Spleen (tissue), 11 donors: ENCODE results near the gene KLHL42. TPM values are rescaled to one million over a fixed set of nuclear protein-coding genes. Genes with fewer than 3 reads are reported as not detected.

Experiments used
- DNase-seq: peaks from one replicate; pipeline ENCODE4 v3.0.0-alpha.2; 2020
- H3K27ac ChIP-seq, 8 donors: fragments of 200-600 bp; sonication (generic) in 7 of 8; 1 replicate in 4 of 8; 2 replicates in 4 of 8; pipeline versions ENCODE4 v1.5.0 to v1.8.0; 2016 to 2021; ENCODE audit warnings: inconsistent platforms in 4 of 8, mild to moderate bottlenecking in 4 of 8, moderate library complexity in 1 of 8
- H3K27me3 ChIP-seq, 7 donors: fragments of 200-600 bp; sonication (generic) in 6 of 7; replicated peaks in 1 of 7; 1 replicate in 4 of 7; 2 replicates in 3 of 7; pipeline versions ENCODE4 v1.5.0 to v1.8.0; 2016 to 2021; ENCODE audit warnings: inconsistent platforms in 3 of 7, mild to moderate bottlenecking in 1 of 7
- H3K36me3 ChIP-seq, 6 donors: fragments of 200-600 bp; sonication (generic) in 5 of 6; 1 replicate in 4 of 6; 2 replicates in 2 of 6; pipeline versions ENCODE4 v1.5.0 to v1.8.0; 2016 to 2021; ENCODE audit warnings: inconsistent platforms in 2 of 6
- H3K4me1 ChIP-seq, 6 donors: fragments of 200-600 bp; sonication (generic) in 5 of 6; 1 replicate in 3 of 6; 2 replicates in 3 of 6; pipeline versions ENCODE4 v1.5.0 to v1.8.0; 2016 to 2021; ENCODE audit warnings: inconsistent platforms in 3 of 6
- H3K4me3 ChIP-seq, 8 donors: fragments of 200-600 bp; sonication (generic) in 7 of 8; 1 replicate in 4 of 8; 2 replicates in 4 of 8; pipeline versions ENCODE4 v1.5.0 to v1.8.0; 2016 to 2021; ENCODE audit warnings: inconsistent platforms in 4 of 8, mild to moderate bottlenecking in 4 of 8, moderate library complexity in 2 of 8
- H3K9me3 ChIP-seq, 8 donors: fragments of 200-600 bp; sonication (generic) in 7 of 8; 1 replicate in 4 of 8; 2 replicates in 4 of 8; pipeline versions ENCODE4 v1.5.0 to v1.8.0; 2016 to 2021; ENCODE audit warnings: inconsistent platforms in 4 of 8
- POLR2A ChIP-seq, 3 donors: fragments of 450-650 bp; IDR thresholded peaks; one replicate each; pipeline ENCODE4 v1.5.1; 2017; ENCODE audit warnings: antibody characterized with exemption in 3 of 3, mild to moderate bottlenecking in 1 of 3
- POLR2AphosphoS5 ChIP-seq, 3 donors: sonication (generic); formaldehyde crosslinking; IDR thresholded peaks; one replicate each; pipeline ENCODE4 v1.5.1; 2017; ENCODE audit warnings: antibody characterized with exemption in 3 of 3
- intact Hi-C: fragments of 100-400 bp; cut with DNase I; formaldehyde crosslinking; loops from one replicate; pipeline ENCODE4 v1.15.0; 2023; ENCODE audit warnings: low total_unique reads
- polyA plus RNA-seq, 3 donors: library from polyadenylated mRNA; stranded (reverse); fragments of 200-250 nt; gene quantifications; one replicate each; pipeline ENCODE4 v1.2.1, GENCODE V29; 2013
- small RNA-seq, 4 donors: library from RNA; depleted of rRNA; stranded (forward); fragments of <200 nt; gene quantifications; one replicate each; pipeline ENCODE3, GENCODE V24; 2016
- total RNA-seq, 7 donors: library from RNA; depleted of rRNA in 3 of 7; stranded (reverse); fragments of >200 nt in 3 of 7; fragmentation: NEBNext Ultra II Directional in 4 of 7; extraction: Animal tissue kit (Norgen Biotek cat#: 25700) in 4 of 7; gene quantifications; one replicate each; pipeline versions ENCODE4 v1.1.0 to v1.2.1, GENCODE V29; 2016 to 2021
- TF ChIP-seq, protein P1 (sequence below), 11 experiments: fragments of 200-600 bp in 7 of 11; fragments of 450-650 bp in 4 of 11; sonication (generic) in 4 of 11; IDR thresholded peaks in 8 of 11; conservative IDR thresholded peaks in 3 of 11; 1 replicate in 7 of 11; 2 replicates in 4 of 11; pipeline versions ENCODE4 v1.4.0 to v1.8.0; 2016 to 2021; ENCODE audit warnings: antibody characterized with exemption in 11 of 11, inconsistent platforms in 4 of 11, mild to moderate bottlenecking in 1 of 11
- donor health status: healthy with polysubstance abuse.
- donor health status: DM: no; HTN: no; CAD: no; lungs with moderate emphysema.
- donor health status: DM: no; HTN: no; CAD: no.
- donor health status: Bipolar disorder and iron deficiency.
- donor health status: healthy.
- donor health status: DM: no; HTN: no; CAD: no.
- donor health status: DM: yes; HTN: yes; CAD: no.

KLHL42 gene
- total and polyA plus RNA-seq, 10 donors, result 4.4 to 24.9 (median 16.7) TPM

DNA sequence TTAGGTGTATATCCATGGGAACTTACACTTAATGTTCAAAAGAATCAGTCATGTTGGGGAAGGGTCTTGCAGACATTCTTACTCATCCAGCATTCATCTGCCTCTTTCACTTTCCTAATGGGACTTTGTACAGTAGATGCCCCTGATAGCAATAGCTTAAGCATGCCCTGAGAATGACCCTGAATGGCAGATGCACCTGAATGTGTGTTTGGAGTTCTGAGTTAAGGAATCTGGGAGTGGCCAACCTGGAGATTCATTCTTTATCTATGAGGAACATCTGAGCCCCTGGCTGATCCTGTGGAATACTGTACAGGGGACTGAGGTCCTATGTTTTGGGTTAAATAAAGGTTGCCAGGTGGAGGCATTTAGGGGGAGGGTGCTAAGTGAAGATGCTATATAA lies 71.3 kb downstream of the KLHL42 start:
- H3K4me3 ChIP-seq, result no peak overlapping the region
- intact Hi-C loops, result no loop called here
- no peaks in the 10 kb centered on the region for H3K36me3 ChIP-seq
- no peak for DNase-seq
- H3K9me3 ChIP-seq, result peaks cover 0 to 20% (median 8%) of the 10 kb centered on the region in 8 donors
- TF ChIP-seq POLR2AphosphoS5 (IDR thresholded peaks at IDR 0.05), result no peak
- TF ChIP-seq, protein P1, sequence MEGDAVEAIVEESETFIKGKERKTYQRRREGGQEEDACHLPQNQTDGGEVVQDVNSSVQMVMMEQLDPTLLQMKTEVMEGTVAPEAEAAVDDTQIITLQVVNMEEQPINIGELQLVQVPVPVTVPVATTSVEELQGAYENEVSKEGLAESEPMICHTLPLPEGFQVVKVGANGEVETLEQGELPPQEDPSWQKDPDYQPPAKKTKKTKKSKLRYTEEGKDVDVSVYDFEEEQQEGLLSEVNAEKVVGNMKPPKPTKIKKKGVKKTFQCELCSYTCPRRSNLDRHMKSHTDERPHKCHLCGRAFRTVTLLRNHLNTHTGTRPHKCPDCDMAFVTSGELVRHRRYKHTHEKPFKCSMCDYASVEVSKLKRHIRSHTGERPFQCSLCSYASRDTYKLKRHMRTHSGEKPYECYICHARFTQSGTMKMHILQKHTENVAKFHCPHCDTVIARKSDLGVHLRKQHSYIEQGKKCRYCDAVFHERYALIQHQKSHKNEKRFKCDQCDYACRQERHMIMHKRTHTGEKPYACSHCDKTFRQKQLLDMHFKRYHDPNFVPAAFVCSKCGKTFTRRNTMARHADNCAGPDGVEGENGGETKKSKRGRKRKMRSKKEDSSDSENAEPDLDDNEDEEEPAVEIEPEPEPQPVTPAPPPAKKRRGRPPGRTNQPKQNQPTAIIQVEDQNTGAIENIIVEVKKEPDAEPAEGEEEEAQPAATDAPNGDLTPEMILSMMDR (IDR thresholded peaks at IDR 0.05 in 8 of 11, conservative IDR thresholded peaks at IDR 0.05 in 3 of 11), result no peak
- no peak for TF ChIP-seq POLR2A (IDR thresholded peaks at IDR 0.05)
- H3K27me3 ChIP-seq, result no peaks in the 10 kb centered on the region
- no peak overlapping the region for H3K27ac ChIP-seq
- H3K4me1 ChIP-seq, result no peaks in the 10 kb centered on the region

DNA sequence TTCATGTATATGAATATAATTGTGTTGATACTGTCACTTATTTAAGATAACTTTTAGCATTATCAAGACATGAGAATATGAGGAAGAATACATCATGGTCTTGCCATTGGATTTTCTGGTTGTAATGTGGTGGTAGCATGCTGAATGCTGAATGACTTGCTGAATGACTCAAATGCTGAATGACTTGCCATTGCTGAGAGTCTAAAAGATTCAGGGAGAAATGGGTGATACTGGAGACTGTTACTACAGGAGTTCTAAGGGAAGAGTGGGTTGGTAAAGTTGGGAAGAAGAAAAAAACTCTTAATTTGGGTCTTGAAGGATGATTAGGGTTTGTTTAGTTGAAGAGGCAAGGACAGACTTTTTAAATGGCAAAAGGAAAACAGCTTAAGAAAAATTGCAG lies 72.1 kb downstream of the KLHL42 start:
- intact Hi-C loops, result no loop called here
- Histone ChIP-seq H3K27me3 (no peaks in the 10 kb centered on the region), H3K9me3 (peaks cover 0 to 20% (median 8%) of the 10 kb centered on the region in 8 donors), H3K27ac (no peak overlapping the region), H3K4me1 (no peaks in the 10 kb centered on the region), H3K4me3 (no peak overlapping the region), H3K36me3 (no peaks in the 10 kb centered on the region)
- no peak for DNase-seq
- no peak for TF ChIP-seq POLR2AphosphoS5 (IDR thresholded peaks at IDR 0.05)
- TF ChIP-seq, protein P1 (IDR thresholded peaks at IDR 0.05 in 8 of 11, conservative IDR thresholded peaks at IDR 0.05 in 3 of 11), result no peak
- TF ChIP-seq POLR2A (IDR thresholded peaks at IDR 0.05), result no peak

Small RNA genes lying within 50 kb of the gene (small RNA-seq; reads per million reads assigned to genes)
- gene RF00019, result 0 reads per million in 4 donors
- gene RF02271, result 0 reads per million in 4 donors

Other genes with a start within 250 kb of the KLHL42 start
- 1 to 10 TPM; 1.4 to 5.4 (median 4.2) TPM for gene REP15, start 83.8 kb upstream of the KLHL42 start, total RNA-seq
- 1 to 10 TPM in 2 of 3 donors, under 1 TPM in 1; 0.89 to 1.8 (median 1.1) TPM for gene REP15, start 83.8 kb upstream of the KLHL42 start, polyA plus RNA-seq
- 10 to 100 TPM; 23.9 to 40.8 (median 28.8) TPM for gene MRPS35, start 69.4 kb upstream of the KLHL42 start, total RNA-seq
- 10 to 100 TPM; 20.5 to 33.1 (median 28.3) TPM for gene MRPS35, start 69.4 kb upstream of the KLHL42 start, polyA plus RNA-seq
- gene MANSC4, start within 50 bp of the KLHL42 start, total RNA-seq, result not detected
- under 1 TPM; 0.16 to 0.33 (median 0.24) TPM for gene MANSC4, start within 50 bp of the KLHL42 start, polyA plus RNA-seq
- gene PTHLH, start 192.5 kb downstream of the KLHL42 start, total RNA-seq, result 1 to 10 TPM in 6 of 7 donors, not detected in 1; 1.0 to 3.2 (median 2.4) TPM
- under 1 TPM; 0.30 to 0.45 (median 0.33) TPM for gene PTHLH, start 192.5 kb downstream of the KLHL42 start, polyA plus RNA-seq